K562 (cell line): ENCODE results near the gene FKBP8. TPM values are rescaled to one million over a fixed set of nuclear protein-coding genes. Genes with fewer than 3 reads are reported as not detected.

Experiments
- ATAC-seq: fragments of 200-7000 bp; cut with Tn5 transposase; 3 replicates; pipeline ENCODE4 v1.9.1; 2020; ENCODE audit warnings: moderate library complexity
- BruUV-seq: library from RNA; stranded (reverse); fragments of 400-500 nt; replicated peaks from 2 replicates; lab custom pipeline; 2021; lab: Mats Ljungman, UMichigan
- CTCF ChIA-PET: fragments of 300-600 bp; formaldehyde crosslinking; extraction: SDS; loops from one replicate; lab custom pipeline; 2021; ENCODE audit warnings: low intra/inter-chr PET ratio; lab: Yijun Ruan, JAX
- POLR2A ChIA-PET: fragments of 300-600, 350-650 bp; sonication (Branson Sonifier 250); formaldehyde crosslinking; extraction: SDS; loops from one replicate; lab custom pipeline; 2021; ENCODE audit warnings: antibody characterized with exemption, inconsistent platforms; lab: Yijun Ruan, JAX
- DNase-seq, 4 experiments: peaks; one replicate each; pipeline versions ENCODE4 v3.0.0 to v3.0.0-alpha.2; 2011 to 2018; ENCODE audit warnings: low spot score in 3 of 4, mixed read lengths in 3 of 4; ENCODE audit errors: extremely low read depth in 1 of 4
- FAIRE-seq: peaks from 2 replicates; lab custom pipeline; 2011; peaks lifted over from hg19 to GRCh38; lab: Jason Lieb, UNC
- H2AFZ ChIP-seq: 2 replicates; pipeline ENCODE4 v1.6.0; 2011; ENCODE audit warnings: low read depth, low read length, control low read depth, inconsistent platforms
- H3K27ac ChIP-seq: fragments of 200-600 bp; 3 replicates; pipeline ENCODE4 v1.8.0; 2011; ENCODE audit warnings: low read depth, mild to moderate bottlenecking, control low read depth, inconsistent platforms, low read length, moderate library complexity, mixed read lengths; ENCODE audit errors: extremely low read depth
- H3K27me3 ChIP-seq, 2 experiments: fragments of 300-600 bp in 1 of 2; 2 replicates in 1 of 2; 3 replicates in 1 of 2; pipeline versions ENCODE4 v1.6.0 to v1.8.0; 2011; ENCODE audit warnings: inconsistent platforms in 2 of 2, low read length in 2 of 2, mild to moderate bottlenecking in 1 of 2, mixed read lengths in 1 of 2, moderate library complexity in 1 of 2; ENCODE audit not compliant: control insufficient read depth in 2 of 2, insufficient read depth in 2 of 2
- H3K36me3 ChIP-seq: fragments of 300-600 bp; 3 replicates; pipeline ENCODE4 v1.8.0; 2011; ENCODE audit warnings: mild to moderate bottlenecking, low read length, inconsistent platforms; ENCODE audit not compliant: control insufficient read depth, insufficient read depth
- H3K4me1 ChIP-seq, 2 experiments: fragments of 200-600 bp in 1 of 2; replicated peaks in 1 of 2; 2 replicates in 1 of 2; 3 replicates in 1 of 2; pipeline versions ENCODE4 v1.5.1 to v1.8.0; 2011; ENCODE audit warnings: inconsistent platforms in 2 of 2, low read length in 2 of 2, mild to moderate bottlenecking in 1 of 2, mixed read lengths in 1 of 2, moderate library complexity in 1 of 2; ENCODE audit not compliant: control insufficient read depth in 2 of 2, insufficient read depth in 2 of 2
- H3K4me2 ChIP-seq: 2 replicates; pipeline ENCODE4 v1.6.1; 2011; ENCODE audit warnings: low read length, control low read depth, inconsistent platforms, mixed read lengths; ENCODE audit not compliant: insufficient read depth
- H3K4me3 ChIP-seq: fragments of 200-600 bp; sonication (generic), shearing (Covaris generic); 2 replicates; pipeline ENCODE4 v1.5.1; 2016; ENCODE audit warnings: control low read depth, inconsistent platforms
- H3K79me2 ChIP-seq: fragments of 200-600 bp; 3 replicates; pipeline ENCODE4 v1.8.0; 2011; ENCODE audit warnings: low read length, inconsistent platforms; ENCODE audit not compliant: control insufficient read depth, insufficient read depth
- H3K9ac ChIP-seq, 2 experiments: 2 replicates each; pipeline versions ENCODE4 v1.6.0 to v1.6.1; 2011; ENCODE audit warnings: low read depth in 2 of 2, low read length in 2 of 2, control low read depth in 1 of 2, inconsistent platforms in 1 of 2, mild to moderate bottlenecking in 1 of 2, mixed read lengths in 1 of 2; ENCODE audit not compliant: insufficient read depth in 1 of 2
- H3K9me1 ChIP-seq: one replicate; pipeline ENCODE4 v1.6.0; 2011; ENCODE audit warnings: inconsistent platforms, mild to moderate bottlenecking, low read length, moderate library complexity; ENCODE audit not compliant: control insufficient read depth, insufficient read depth
- H3K9me3 ChIP-seq: replicated peaks from 2 replicates; pipeline ENCODE4 v1.5.1; 2011; ENCODE audit warnings: low read depth, low read length, inconsistent platforms; ENCODE audit not compliant: control insufficient read depth, insufficient read depth
- H4K20me1 ChIP-seq: replicated peaks from 2 replicates; pipeline ENCODE4 v1.6.1; 2011; ENCODE audit warnings: low read length, inconsistent platforms, mixed read lengths; ENCODE audit not compliant: control insufficient read depth, insufficient read depth
- BHLHE40 ChIP-seq: IDR thresholded peaks from 2 replicates; pipeline ENCODE4 v1.6.1; 2011; ENCODE audit warnings: low read length, improper control_type of control experiment
- CTCF ChIP-seq, 3 experiments: IDR thresholded peaks in 2 of 3; conservative IDR thresholded peaks in 1 of 3; 2 replicates each; pipeline ENCODE4 v1.5.1; 2011 to 2012; ENCODE audit warnings: low read length in 3 of 3, mild to moderate bottlenecking in 3 of 3, control low read depth in 2 of 3, improper control_type of control experiment in 1 of 3, inconsistent platforms in 1 of 3, low read depth in 1 of 3, mixed read lengths in 1 of 3, moderate library complexity in 1 of 3; ENCODE audit not compliant: insufficient read depth in 2 of 3
- NCOA6 ChIP-seq: fragments of 450-650 bp; IDR thresholded peaks from 2 replicates; pipeline ENCODE4 v1.6.1; 2017; ENCODE audit warnings: mild to moderate bottlenecking
- PML ChIP-seq: IDR thresholded peaks from 2 replicates; pipeline ENCODE4 v1.6.1; 2012; ENCODE audit warnings: low read length, inconsistent platforms
- ZBTB8A ChIP-seq: fragments of 450-650 bp; IDR thresholded peaks from 2 replicates; pipeline ENCODE4 v1.6.1; 2018; ENCODE audit warnings: mild to moderate bottlenecking, moderate library complexity; ENCODE audit not compliant: partially characterized antibody
- ZNF239 ChIP-seq: fragments of 250-450 bp; sonication (Bioruptor Pico); IDR thresholded peaks from 2 replicates; pipeline ENCODE4 v1.4.0; 2020; ENCODE audit warnings: mild to moderate bottlenecking
- ZNF277 ChIP-seq: fragments of 250-450 bp; sonication (Bioruptor Pico); IDR thresholded peaks from 2 replicates; pipeline ENCODE4 v1.8.0; 2022; ENCODE audit warnings: inconsistent platforms, mild to moderate bottlenecking, moderate library complexity, borderline replicate concordance
- ZNF586 ChIP-seq: fragments of 450-650 bp; formaldehyde crosslinking; conservative IDR thresholded peaks from 2 replicates; pipeline ENCODE4 v1.4.0; 2020; ENCODE audit warnings: mild to moderate bottlenecking, moderate library complexity
- WGBS: fragments of 100-300 bp; shearing (Covaris generic); methylation state at CpG from one replicate; pipeline ENCODE4 v1.1.6; 2016; ENCODE audit warnings: low coverage, mixed read lengths; ENCODE audit not compliant: insufficient coverage; ENCODE audit errors: missing lambda C conversion rate; 5-methylcytosine and 5-hydroxymethylcytosine counted together
- in situ Hi-C: fragments of 300-500 bp; cut with MboI; formaldehyde crosslinking; loops from 4 replicates; pipeline ENCODE4 v1.15.0; 2018; ENCODE audit warnings: inconsistent platforms, mixed read lengths
- intact Hi-C: fragments of 100-400 bp; cut with micrococcal nuclease; formaldehyde crosslinking; loops from 2 replicates; pipeline ENCODE4 v1.14.2; 2022
- polyA plus RNA-seq, 8 experiments: library from polyadenylated mRNA; depleted of rRNA in 4 of 8; stranded (reverse) in 5 of 8; unstranded in 3 of 8; fragments of >200 nt; fragmentation: Nextera tagmentation in 2 of 8; fragmentation: Illumina TruSeq in 1 of 8; extraction: Ambion mirVana in 2 of 8; extraction: Trizol in 1 of 8; gene quantifications; 2 replicates each; pipeline versions ENCODE4 v1.2.1 to v1.2.3, GENCODE V29; 2011 to 2014; ENCODE audit warnings: inconsistent platforms in 1 of 8, missing spikeins in 1 of 8
- total RNA-seq, 7 experiments: library from RNA; depleted of rRNA in 6 of 7; stranded (reverse); fragments of >200 nt in 6 of 7; fragmentation: Illumina TruSeq in 2 of 7; extraction: Trizol in 2 of 7; gene quantifications; 2 replicates each; pipeline versions ENCODE4 v1.2.1 to v1.2.3, GENCODE V29; 2011 to 2021; ENCODE audit warnings: low replicate concordance in 1 of 7

FKBP8 gene
- total and polyA plus RNA-seq, 9 of the 15 experiments (the other 6 are each of a cell fraction or from before 2014, with no cell fraction given), result 0.46 to 236 (median 104) TPM

GRCh38 chr19:18502638-18503294 lies 40.6 kb downstream of the FKBP8 start:
- DNase-seq (no peak), FAIRE-seq (no peak), ATAC-seq (no peak)
- no peaks in the 10 kb centered on the region for H3K9me3 ChIP-seq
- 81% methylated on average over 16 of the region's 17 CpGs for WGBS
- 0 out of 4 replicates have a peak overlapping the region, but pooled peaks of 1 of the 2 experiments have one; percentile 24 for H3K9ac ChIP-seq
- H3K4me1 ChIP-seq, result peaks cover 17 to 63% of the 10 kb centered on the region in 2 experiments
- peaks cover 23% of the 10 kb centered on the region for H3K9me1 ChIP-seq
- intact Hi-C loops, result no loop called here
- peaks cover 96% of the 10 kb centered on the region for H3K79me2 ChIP-seq
- H4K20me1 ChIP-seq, result peaks cover 91% of the 10 kb centered on the region
- H3K36me3 ChIP-seq, result peaks cover 13% of the 10 kb centered on the region; the same call in 2 of the 3 replicates
- no peak overlapping the region for H3K4me2 ChIP-seq
- no peak overlapping the region for H3K27ac ChIP-seq
- H3K27me3 ChIP-seq, result no peaks in the 10 kb centered on the region
- no peak for TF ChIP-seq ZNF239 (CRISPR knock-in tag)
- no peak for TF ChIP-seq NCOA6
- TF ChIP-seq BHLHE40, result no peak
- TF ChIP-seq ZBTB8A, result no peak
- TF ChIP-seq CTCF (IDR thresholded peaks at IDR 0.05 in 2 of 3, conservative IDR thresholded peaks at IDR 0.05 in 1 of 3; ENCODE audit: insufficient read depth in 2 of 3, low read depth in 1 of 3, low read length in 3 of 3), result no peak
- no peak for TF ChIP-seq PML
- TF ChIP-seq ZNF586 (CRISPR knock-in tag), result no peak
- no peak for TF ChIP-seq ZNF277 (CRISPR knock-in tag)
- TF ChIP-seq, all 486 proteins: peak for 0
- BruUV-seq, result no TSS peak
- CTCF ChIA-PET, result no interaction called here
- H2AFZ ChIP-seq, result no peak overlapping the region
- in situ Hi-C loops, result no loop called here
- no peak overlapping the region for H3K4me3 ChIP-seq
- POLR2A ChIA-PET, result interaction anchor here (0.7 to 3.1 kb wide), 4 partner anchors 10 to 223 kb away, joined by 3 to 13 read pairs (median 6); no protein-coding TSS in a partner anchor
